Measurements from ENCODE around the gene ZFYVE28. TPM values are rescaled to one million over a fixed set of nuclear protein-coding genes. Genes with fewer than 3 reads are reported as not detected.

Gene ZFYVE28
- total RNA-seq, 2 experiments from 2014 or later, result 9.6 to 10.3 TPM

DNA sequence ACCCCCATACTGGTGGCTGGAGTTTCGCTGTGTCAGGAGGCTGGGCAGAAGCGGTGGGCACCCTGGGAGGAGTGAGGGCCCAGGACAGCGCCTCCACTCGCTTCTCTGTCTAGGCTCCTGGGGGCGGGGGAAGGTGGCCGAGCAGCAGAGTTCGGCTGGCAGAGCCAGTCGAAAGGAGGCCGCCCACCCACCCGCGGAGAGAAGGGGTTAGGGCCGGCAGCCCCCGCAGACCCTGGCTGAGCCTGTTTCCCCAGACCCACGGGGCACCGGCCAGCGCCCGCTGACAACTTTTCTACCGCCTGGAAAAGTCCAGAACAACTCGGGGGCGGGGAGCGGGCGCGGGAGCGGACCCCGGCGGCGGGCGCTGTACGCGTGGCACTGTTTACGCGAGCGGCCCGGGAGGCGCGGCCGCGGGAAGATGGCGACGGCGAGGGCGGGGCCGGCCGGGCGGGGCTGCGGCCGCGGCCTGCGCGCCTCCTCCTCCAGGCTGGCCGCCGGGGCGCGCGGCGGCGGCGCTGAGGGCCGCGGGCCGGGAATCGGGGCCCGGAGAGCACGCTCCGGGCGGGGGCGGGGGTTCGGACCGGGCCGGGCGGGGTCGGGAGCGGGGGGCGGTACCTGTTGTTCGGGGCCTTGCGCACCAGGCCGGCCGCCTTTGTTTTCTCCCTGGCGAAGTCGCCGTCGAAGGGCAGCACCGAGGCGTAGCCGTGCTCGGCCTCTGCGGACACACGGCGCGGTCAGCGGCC is 157.2 kb downstream of the ZFYVE28 start:
- ChIA-PET CTCF (interaction anchor here (1.0 to 1.5 kb wide), 3 partner anchors 151 to 207 kb away, joined by 3 to 6 read pairs (median 4); partner anchors contain the start of gene RNF4), POLR2A (interaction anchor here (1.0 to 1.3 kb wide), 2 partner anchors 20 to 151 kb away, joined by 5 to 13 read pairs; partner anchors contain the start of genes HAUS3 and POLN)

DNA sequence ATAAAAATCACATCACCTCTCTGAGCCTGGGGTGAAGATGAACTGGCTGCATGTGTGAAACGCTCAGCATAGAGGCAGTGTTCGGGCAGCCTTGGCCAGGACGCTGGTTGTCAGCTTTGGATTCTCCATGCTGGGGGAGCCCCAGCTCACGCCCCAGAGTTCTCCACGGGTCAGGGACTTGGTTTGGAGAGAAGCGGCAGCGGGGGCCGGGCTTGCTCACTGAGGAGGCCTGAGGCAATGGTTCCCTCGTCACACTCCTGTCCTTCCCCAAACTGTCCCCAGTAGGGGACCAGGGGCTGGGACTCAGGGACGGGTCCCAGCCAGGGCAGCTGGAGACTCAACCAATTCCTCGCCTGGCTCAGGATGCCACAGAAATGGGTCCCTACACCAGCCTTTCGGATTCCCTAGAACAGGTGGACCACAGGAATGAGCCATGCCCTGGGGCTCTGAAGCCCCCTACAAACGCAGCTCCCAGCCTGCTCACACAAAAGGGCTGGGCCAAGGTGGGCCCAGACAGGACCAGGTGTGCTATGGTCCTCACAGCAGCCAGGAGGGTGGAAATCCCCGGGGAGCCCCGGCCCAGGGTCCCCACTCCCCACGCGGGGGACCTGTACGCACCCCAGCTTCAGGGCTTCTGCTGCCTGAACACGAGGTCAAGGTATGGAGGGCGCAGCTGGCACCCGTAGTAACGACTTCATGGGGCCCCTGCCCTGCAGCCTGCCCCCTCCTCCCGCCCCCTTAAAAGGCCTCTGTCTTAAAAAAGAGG is 157.9 kb downstream of the ZFYVE28 start:
- ChIA-PET POLR2A (no interaction called here), CTCF (interaction anchor here (0.8 kb wide), 1 partner anchor 10 kb away, joined by 3 read pairs; no protein-coding TSS in a partner anchor)

DNA sequence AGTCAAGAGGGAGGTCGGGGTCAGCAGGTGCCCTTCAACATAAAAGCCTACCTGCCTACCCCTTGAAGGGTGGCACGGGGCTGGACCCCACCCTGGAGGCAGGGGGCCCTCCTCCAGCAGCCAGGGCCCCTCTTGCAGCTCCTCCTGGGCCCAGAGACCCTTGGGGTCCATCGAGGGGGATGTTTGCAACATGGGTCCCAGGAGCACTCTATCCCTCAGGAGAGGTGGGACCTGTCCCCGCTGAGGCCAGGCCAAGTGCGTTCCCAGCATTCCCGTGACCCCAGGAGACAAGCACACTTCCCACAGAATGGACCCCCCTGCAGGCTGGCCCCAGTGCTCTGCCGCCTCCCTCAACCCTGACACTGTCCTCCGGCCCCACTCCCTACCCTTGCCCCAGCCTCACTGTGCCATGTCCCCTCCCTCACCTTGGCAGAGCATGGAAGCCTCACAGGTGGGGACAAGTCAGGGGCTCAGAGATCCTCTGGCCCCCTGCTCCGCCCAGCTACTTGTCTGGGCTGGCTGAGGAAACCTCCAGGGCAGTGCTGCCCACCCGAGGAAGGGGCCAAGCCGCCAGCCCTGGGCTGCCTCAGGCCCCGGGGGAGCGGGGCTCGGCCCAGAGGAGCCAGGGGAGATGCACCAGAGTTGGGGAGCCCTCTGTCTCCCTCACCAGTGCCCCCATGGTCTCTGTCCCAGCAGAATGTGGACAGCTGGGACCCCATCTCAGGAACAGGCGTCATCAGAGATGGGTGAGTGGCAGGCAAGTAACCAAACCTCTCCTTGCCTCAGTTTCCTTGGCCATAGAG is 158.7 kb downstream of the ZFYVE28 start:
- ChIA-PET CTCF (interaction anchor here (0.8 kb wide), 1 partner anchor 9 kb away, joined by 3 read pairs; no protein-coding TSS in a partner anchor), POLR2A (no interaction called here)

DNA sequence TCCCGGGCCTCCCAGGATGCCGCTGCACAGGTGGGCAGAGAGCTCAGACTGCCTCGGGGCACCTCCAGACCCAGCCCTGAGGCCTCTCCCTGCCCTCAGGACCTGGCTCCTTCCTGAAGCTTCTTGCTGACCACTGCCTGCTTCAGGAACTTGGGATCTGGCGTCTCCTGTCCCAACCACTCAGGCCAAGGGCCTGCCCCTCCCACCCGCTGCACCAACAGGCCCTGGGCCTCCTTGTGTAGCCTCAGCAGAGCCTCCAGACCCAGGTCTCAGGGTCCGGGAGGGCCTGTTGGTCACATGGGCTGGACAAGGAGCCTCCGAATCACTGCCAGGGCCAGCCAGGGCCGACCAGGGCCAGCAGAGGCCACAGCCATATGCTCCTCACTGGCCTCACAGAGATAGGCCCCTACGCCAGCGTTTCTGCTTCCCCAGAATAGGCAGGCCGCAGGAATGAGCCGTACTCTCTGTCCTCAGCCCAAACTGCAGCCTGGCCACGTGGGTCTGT is 159.4 kb downstream of the ZFYVE28 start:
- POLR2A ChIA-PET, result no interaction called here
- CTCF ChIA-PET, result no interaction called here

DNA sequence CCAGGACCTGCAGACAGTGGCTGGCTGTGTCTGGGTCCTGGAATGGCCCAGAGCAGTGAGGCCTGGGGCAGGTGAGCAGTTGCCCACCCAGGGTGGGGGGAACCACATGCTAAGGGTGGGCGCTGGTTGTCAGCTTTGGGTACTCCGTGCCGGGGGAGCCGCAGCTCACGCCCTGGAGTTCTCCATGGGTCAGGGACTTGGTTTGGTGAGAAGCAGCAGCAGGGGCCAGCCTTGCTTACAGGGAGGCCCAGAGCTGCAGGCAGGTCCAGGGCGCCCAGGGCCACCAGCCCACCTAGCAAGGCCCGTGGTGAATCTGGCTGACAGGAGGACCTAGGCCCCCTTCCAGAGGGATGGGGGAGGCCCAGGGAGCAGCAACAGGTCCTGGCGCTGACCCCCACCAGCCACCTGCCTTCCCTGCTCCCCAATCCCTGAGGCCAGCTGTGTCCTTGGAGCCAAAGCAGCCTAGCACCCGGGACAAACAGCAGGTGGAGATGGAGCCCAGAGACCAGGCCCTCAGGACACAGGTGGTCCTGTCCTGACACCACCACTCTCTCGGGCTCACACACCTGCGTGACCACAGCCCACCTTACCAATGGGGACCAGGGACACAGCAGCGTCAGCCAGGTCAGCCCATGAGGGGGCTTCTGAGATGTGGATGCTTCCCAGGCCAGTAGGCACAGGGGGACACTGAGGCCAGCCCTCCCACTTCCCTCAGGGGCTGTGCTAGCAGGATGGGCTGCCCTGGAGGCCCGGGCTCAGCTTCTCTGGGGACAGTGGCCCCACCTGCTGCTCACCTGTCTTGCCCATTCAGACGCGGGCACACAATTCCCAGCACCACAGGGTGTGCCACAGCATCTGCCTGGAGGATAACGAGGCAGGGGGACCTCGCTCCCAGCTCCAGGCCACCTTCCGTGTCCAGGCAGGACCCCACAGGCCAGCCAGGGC is 160.1 kb downstream of the ZFYVE28 start:
- POLR2A ChIA-PET, result no interaction called here
- CTCF ChIA-PET, result no interaction called here

DNA sequence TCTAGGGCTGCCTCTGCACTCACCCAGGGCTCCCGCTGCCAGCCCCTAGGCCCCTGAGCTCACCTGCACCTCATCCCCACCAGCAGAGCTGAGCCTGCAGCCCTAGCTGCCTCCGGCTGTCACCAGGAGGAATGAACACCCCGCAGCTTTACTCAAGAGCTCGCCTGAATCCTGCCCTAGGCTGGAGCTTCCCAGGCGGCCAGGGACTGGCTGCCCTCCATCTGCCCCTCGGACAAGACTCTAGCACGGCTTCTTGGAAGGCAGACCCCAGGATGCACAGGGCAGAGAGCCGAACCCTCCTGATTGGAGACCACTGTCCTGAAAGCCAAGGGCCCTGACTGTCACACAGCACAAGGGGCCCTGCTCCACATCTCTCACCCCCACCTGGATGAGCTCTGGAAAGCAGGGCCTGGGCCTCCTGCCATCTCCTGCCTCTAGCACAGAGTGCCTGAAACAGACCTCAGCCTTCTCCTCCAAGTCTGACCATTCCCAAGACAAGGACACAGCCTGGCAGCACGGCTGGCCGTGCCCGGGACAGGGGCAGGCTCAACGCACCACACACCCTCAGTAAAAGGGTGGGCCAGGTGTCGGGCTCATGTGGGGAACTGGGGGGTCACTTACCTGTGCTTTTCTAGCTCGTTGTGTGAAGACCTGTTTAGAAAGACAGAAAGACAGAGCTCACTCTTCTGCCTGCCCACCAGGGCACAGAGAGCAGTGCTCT is 160.9 kb downstream of the ZFYVE28 start:
- ChIA-PET CTCF (no interaction called here), POLR2A (no interaction called here)

DNA sequence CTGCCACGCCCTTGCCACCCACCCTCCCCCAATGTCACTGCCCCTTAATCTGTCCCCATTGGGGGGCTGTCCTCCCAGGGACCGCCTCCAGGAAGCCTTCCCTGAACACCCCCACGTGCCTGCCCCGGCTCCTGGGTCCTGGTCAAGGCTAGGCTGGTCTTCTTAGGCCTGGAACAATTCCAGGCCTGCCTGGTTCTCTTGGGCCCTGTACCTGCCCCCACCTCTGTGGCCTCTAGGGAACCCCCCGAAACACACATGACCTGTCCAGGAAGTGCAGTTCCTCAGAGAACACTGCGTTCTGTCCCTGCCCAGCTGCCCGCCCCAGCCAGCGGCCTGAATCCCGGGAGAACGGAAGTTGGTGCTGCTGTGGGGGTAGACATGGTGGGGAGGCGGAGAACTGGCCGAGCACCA is 161.7 kb downstream of the ZFYVE28 start:
- POLR2A ChIA-PET, result no interaction called here
- CTCF ChIA-PET, result no interaction called here

DNA sequence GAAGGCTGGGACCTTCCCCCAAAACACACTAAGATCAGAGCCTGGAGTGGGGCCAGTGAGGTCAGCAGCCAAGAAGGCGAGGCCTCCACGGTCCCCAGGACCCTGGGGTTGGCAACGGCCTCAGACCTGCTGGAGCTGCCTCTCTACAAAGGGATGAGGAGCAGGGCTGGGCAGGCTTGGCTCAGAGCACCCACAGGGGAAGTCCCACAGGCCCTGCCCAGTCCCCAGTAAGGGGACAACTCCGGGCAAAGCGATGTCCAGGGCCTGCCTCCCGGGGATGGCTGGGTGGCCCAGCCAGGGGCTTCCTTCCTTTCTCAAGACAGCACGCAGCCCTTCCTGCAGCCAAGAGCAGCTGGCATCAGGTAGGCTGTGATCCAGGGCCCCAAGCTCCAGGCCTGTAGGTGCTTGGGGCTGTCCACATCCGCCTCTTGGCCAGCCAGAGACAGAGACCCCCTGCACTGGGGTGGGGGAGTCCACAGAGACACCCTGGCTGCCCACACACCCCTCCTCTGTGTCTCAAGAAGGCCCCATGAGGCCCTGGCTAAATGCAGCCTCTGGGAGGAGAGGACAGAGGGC is 162.2 kb downstream of the ZFYVE28 start:
- POLR2A ChIA-PET, result no interaction called here
- CTCF ChIA-PET, result no interaction called here

DNA sequence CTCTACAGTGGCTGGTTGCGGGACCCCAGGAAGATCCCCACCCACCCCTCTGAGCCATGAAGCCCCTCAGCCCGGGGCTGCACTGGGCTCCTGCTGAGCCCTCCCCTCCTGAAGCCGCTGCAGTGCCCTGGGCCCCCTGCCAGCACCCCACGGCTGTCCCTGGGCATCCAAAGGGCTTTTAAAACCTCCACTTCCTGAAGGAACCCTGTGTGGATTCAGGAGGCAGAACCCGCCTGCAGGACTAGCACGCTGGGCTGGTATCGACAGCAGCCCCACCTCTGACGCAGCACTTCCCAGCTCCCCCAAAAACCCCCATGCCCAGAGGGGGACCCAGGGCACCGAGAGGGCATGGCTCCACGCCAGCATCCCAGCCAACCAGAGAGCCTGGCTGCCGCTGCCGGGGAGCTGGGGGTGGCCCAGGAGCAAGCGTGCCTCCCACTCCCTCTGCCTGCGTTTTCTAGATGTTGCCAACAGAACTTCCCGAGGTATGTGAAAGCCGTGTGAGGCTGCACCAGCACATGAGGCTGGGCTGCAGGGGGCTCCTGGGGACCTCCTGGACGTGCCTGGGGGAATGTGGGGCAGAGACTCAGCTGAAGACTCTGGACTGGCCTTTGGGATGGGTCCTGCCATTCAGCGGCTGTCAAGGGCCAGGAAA is 162.8 kb downstream of the ZFYVE28 start:
- ChIA-PET POLR2A (no interaction called here), CTCF (no interaction called here)

DNA sequence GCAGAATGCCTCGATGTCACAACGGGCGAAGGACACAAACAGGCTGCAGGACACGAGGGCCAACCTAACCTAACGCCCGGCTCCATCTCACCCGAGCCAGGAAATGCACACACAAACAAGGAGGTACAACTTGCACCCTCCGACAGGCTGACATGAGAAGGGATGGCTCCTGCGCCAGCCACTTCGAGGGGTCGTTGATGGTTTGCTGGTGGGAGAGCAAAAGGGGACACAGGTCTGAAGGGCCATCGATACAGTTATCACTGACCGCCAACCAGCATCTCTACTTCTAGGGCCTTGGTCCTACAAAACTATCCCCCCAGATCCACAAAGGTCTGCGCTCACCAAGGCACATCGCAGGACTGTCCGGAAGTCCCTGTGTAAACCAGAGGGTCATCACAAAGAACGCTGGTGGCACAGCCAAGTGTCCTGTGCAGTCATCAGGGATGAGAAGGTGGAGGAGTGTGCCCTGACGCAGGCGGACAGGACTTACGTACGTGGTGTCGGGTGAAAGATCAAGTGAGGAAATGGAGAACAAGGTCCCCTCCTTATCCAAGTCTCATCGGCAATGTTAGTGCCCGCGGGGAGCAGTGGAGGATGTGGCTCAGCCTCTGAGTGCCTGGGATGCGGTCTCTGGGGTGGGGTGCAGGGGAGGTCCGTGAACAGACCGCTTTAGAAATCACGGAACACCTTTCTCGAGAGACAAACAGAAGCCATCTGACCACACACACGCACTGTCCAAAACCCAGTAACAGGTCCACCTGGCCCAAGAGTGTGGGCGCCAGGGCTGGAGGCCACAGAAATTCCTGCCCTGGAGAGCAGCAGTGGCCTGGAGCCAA is 163.6 kb downstream of the ZFYVE28 start:
- CTCF ChIA-PET, result no interaction called here
- POLR2A ChIA-PET, result no interaction called here

DNA sequence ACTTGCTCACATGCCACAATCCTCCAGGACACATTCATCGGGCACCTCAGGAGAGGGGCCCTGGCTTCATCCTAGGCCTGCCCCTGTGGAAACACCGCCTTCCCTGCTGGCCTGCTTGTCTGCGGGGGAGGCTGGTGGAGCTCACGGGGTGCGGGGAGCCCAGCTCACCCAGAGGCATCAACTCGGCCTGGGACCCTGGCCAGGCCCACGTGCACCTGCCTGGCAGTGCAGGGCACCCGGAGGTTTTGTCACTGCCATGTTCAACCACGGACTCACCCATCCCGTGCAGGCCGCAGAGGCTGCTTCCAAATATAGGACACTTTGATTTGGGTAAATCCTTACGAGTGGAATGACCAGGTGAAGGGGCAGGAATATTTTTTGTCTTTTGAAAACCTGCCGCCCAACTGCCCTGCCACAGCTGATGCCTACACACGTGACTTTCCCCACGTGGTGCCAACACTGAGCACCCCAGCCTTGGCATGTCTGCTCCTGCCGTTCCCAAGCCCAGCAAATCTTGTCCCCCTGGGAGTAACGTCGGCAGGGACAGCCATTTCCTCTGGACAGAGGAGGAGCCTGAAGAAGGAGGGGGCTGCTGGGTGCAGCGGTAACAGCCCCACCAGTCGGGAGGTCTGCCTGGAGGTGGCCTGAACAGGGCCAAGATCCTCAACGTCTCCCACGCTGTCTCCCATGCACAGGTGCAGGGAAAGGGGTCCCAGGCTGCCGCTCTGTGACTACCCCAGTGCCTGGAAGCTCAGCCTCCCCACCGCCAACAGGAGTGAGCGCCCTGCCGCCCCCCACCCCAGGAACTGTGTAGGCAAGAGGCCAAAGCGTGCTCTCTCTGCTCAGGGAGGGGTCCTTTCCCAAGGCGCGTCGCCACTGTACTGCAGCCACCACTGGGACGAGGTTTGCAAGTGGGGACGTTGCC is 165.0 kb downstream of the ZFYVE28 start:
- ChIA-PET POLR2A (no interaction called here), CTCF (no interaction called here)

DNA sequence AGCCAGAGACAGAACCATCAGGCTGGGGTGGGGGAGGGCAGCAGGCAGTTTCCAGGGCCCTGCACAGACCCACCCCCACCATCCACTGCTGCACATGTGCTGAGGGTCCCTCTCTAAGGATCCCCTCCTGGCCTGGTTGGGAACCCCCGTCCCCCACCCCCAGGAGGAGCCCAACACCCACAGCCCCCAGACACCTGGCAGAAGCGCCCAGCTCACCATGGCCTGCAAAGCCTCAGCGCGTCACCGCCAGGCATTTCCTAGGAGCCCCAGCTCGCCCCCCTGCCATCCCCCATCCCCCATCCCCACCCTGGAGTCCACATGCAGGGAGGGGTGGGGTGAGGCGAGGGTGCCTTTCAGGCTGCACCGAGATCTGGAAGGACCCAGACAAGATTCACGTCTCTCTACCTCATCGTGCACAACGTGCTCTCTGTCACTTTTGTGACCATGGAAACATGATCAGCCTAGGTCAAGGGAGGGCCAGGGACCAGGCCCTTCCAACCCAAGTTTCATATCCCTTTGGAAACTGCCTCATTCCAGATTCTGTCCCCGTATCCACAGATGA is 165.8 kb downstream of the ZFYVE28 start:
- CTCF ChIA-PET, result no interaction called here

DNA sequence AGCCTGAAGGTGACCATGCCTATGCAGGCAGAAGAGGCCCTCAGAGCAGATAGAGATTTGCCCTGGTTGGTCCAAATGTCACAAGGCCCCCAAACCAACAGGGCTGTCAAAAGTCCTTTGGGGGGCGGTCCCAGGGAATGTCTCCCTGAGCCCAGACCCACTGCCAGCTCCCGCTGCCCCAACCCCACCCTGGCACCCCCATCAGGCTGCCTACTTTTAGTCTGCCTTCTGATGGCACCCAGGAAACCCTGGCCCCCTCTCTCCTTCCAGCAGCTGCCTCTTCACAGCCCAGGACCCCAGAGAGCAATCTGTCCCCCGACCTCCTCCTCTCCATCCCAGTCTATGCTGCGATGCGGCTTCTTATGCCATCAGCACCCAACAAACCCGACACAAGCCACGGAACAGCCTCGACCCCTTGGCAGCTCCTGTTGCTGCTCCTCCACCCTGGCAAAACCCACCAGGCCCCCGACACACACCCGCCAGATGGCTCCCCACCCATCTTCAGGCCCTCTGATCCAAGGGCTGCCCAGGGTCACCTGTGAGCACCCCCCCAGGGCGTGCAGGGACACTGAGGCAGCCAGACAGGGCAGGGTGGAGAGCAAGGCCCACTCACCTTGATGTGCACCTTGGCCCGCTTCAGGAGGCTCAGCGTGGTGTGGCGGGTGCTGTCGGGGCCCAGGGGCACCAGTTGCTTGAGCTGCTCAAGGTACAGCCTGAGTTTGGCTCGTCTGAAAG is 166.5 kb downstream of the ZFYVE28 start:
- ChIA-PET POLR2A (no interaction called here), CTCF (no interaction called here)

More for the DNA sequence above, 165.8 kb downstream of the ZFYVE28 start:
- POLR2A ChIA-PET, result no interaction called here

DNA sequence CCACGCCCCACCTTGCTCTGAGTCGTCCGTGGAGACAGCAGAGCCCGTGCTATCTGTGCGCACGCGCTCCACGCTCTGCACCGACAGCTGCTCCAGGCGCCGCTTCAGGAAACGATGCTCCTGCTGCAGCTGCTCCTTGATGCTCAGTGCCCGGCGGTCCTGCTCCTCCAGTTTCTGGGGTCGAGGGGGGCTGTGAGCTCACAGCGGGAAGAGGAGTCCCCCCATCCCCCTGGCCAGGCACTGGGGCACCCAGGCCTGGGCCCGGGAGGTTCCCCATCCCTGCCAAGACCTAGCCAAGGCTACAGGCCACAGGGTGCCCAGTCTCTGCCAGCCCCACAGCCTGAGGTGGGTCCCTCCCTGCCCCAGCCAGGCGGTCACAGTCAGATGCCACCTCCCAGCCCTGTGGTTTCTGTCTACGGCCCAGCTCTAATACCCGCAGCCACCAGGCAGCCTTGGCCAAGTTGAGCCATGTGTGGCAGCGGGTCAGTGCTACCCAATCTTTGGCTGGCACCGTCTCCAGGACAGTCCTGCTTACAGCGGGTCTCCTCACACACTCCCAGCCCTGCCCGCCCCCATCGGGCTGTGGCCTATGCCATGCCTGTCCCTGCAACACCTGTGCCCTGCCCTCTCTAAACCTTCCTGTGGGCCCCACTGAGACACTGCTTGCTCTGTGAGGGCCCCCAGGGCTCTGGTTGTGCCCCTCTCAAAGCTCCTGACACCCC is 167.2 kb downstream of the ZFYVE28 start:
- POLR2A ChIA-PET, result no interaction called here
- CTCF ChIA-PET, result interaction anchor here (1.3 kb wide), 1 partner anchor 9 kb away, joined by 3 read pairs; no protein-coding TSS in a partner anchor

All from activated CD8-positive, alpha-beta memory T cell treated with anti-CD3 and anti-CD28 coated beads for 36 hours (primary cell).